H1 (cell line): ENCODE results near the gene OSBP2. TPM values are rescaled to one million over a fixed set of nuclear protein-coding genes. Genes with fewer than 3 reads are reported as not detected.

ENCODE experiments used
- CTCF ChIA-PET: fragments of 300-600 bp; sonication (Branson Sonifier 250); formaldehyde crosslinking; loops from one replicate; lab custom pipeline; 2021; ENCODE audit not compliant: partially characterized antibody; lab: Charles Lee
- POLR2A ChIA-PET: fragments of 300-600 bp; sonication (Branson Sonifier 250); formaldehyde crosslinking; loops from one replicate; lab custom pipeline; 2021; ENCODE audit warnings: inconsistent platforms; ENCODE audit not compliant: partially characterized antibody; lab: Charles Lee
- DNase-seq, 2 experiments: peaks; one replicate each; pipeline versions ENCODE4 v3.0.0 to v3.0.0-alpha.2; 2010 to 2022; ENCODE audit warnings: low spot score in 2 of 2, low read depth in 1 of 2, mixed read lengths in 1 of 2
- FAIRE-seq: peaks from 2 replicates; lab custom pipeline; 2011; peaks lifted over from hg19 to GRCh38; lab: Jason Lieb, UNC
- H2AFZ ChIP-seq: 2 replicates; pipeline ENCODE4 v1.8.1; 2012; ENCODE audit warnings: low read length, inconsistent platforms
- H2AK5ac ChIP-seq: 2 replicates; pipeline ENCODE4 v1.6.1; 2013; ENCODE audit warnings: low read depth, low read length
- H2BK120ac ChIP-seq: replicated peaks from 2 replicates; pipeline ENCODE3; 2013; ENCODE audit warnings: low read depth, low read length, inconsistent platforms
- H2BK12ac ChIP-seq: 2 replicates; pipeline ENCODE4 v1.6.1; 2013; ENCODE audit warnings: low read depth, low read length
- H2BK15ac ChIP-seq: 2 replicates; pipeline ENCODE4 v1.6.1; 2013; ENCODE audit warnings: low read length
- H2BK20ac ChIP-seq: 2 replicates; pipeline ENCODE4 v1.6.1; 2013; ENCODE audit warnings: low read length
- H2BK5ac ChIP-seq: 2 replicates; pipeline ENCODE4 v1.6.1; 2013; ENCODE audit warnings: low read depth, low read length
- H3K14ac ChIP-seq: 2 replicates; pipeline ENCODE4 v1.6.1; 2013; ENCODE audit warnings: inconsistent platforms; ENCODE audit not compliant: insufficient read length
- H3K18ac ChIP-seq: 2 replicates; pipeline ENCODE4 v1.6.1; 2013; ENCODE audit warnings: low read length; ENCODE audit errors: extremely low read depth
- H3K23ac ChIP-seq: 2 replicates; pipeline ENCODE4 v1.6.1; 2013; ENCODE audit warnings: inconsistent platforms; ENCODE audit not compliant: insufficient read length
- H3K23me2 ChIP-seq: 2 replicates; pipeline ENCODE4 v1.6.1; 2013; ENCODE audit warnings: low read depth, low read length
- H3K27ac ChIP-seq: 2 replicates; pipeline ENCODE4 v1.6.1; 2011; ENCODE audit warnings: low read depth, low read length, inconsistent platforms
- H3K27me3 ChIP-seq, 4 experiments: replicated peaks in 1 of 4; 1 replicate in 1 of 4; 2 replicates in 3 of 4; pipeline versions ENCODE4 v1.6.1 to v1.8.1; 2011 to 2013; ENCODE audit warnings: low read length in 3 of 4, mild to moderate bottlenecking in 3 of 4, inconsistent platforms in 2 of 4, mixed read lengths in 2 of 4, moderate library complexity in 1 of 4; ENCODE audit not compliant: control insufficient read depth in 3 of 4, insufficient read depth in 3 of 4; ENCODE audit errors: extremely low read depth in 1 of 4
- H3K36me3 ChIP-seq, 4 experiments: 2 replicates each; pipeline versions ENCODE4 v1.6.1 to v1.8.1; 2011 to 2013; ENCODE audit warnings: mild to moderate bottlenecking in 4 of 4, low read length in 3 of 4, moderate library complexity in 2 of 4, control low read depth in 1 of 4, inconsistent platforms in 1 of 4; ENCODE audit not compliant: insufficient read depth in 4 of 4, control insufficient read depth in 2 of 4
- H3K4ac ChIP-seq: replicated peaks from 2 replicates; pipeline ENCODE3; 2013; ENCODE audit warnings: low read length, low read depth, mixed read lengths, inconsistent platforms; ENCODE audit not compliant: insufficient read length
- H3K4me1 ChIP-seq, 4 experiments: replicated peaks in 1 of 4; 1 replicate in 1 of 4; 2 replicates in 3 of 4; pipeline versions ENCODE4 v1.6.1 to v1.8.1; 2011 to 2013; ENCODE audit warnings: low read length in 3 of 4, inconsistent platforms in 2 of 4, mixed read lengths in 1 of 4; ENCODE audit not compliant: insufficient read depth in 4 of 4, control insufficient read depth in 3 of 4
- H3K4me2 ChIP-seq, 2 experiments: 2 replicates each; pipeline versions ENCODE4 v1.6.1 to v1.8.1; 2011 to 2013; ENCODE audit warnings: low read depth in 2 of 2, low read length in 2 of 2, control low read depth in 1 of 2, inconsistent platforms in 1 of 2, mild to moderate bottlenecking in 1 of 2; ENCODE audit not compliant: insufficient read depth in 1 of 2
- H3K4me3 ChIP-seq, 4 experiments: fragments of 200-600, 300-600 bp in 1 of 4; sonication (generic), shearing (Covaris generic), sonication (Bioruptor Twin) in 1 of 4; 2 replicates each; pipeline versions ENCODE4 v1.5.1 to v1.8.1; 2011 to 2016; ENCODE audit warnings: low read length in 4 of 4, low read depth in 3 of 4, control low read depth in 2 of 4, inconsistent platforms in 2 of 4, mild to moderate bottlenecking in 2 of 4, mixed read lengths in 1 of 4, moderate library complexity in 1 of 4; ENCODE audit not compliant: insufficient read depth in 2 of 4; ENCODE audit errors: extremely low read depth in 1 of 4
- H3K56ac ChIP-seq: replicated peaks from 2 replicates; pipeline ENCODE3; 2013; ENCODE audit warnings: low read depth, mild to moderate bottlenecking, mixed read lengths, low read length, inconsistent platforms; ENCODE audit not compliant: insufficient read length
- H3K79me1 ChIP-seq: 2 replicates; pipeline ENCODE4 v1.6.1; 2013; ENCODE audit warnings: low read depth, low read length, control low read depth
- H3K79me2 ChIP-seq, 2 experiments: 2 replicates each; pipeline versions ENCODE4 v1.6.1 to v1.8.1; 2012 to 2013; ENCODE audit warnings: low read length in 2 of 2, mild to moderate bottlenecking in 2 of 2, inconsistent platforms in 1 of 2; ENCODE audit not compliant: insufficient read depth in 2 of 2, control insufficient read depth in 1 of 2
- H3K9ac ChIP-seq, 4 experiments: replicated peaks in 1 of 4; 1 replicate in 1 of 4; 2 replicates in 3 of 4; pipeline versions ENCODE4 v1.6.1 to v1.8.1; 2011 to 2013; ENCODE audit warnings: low read depth in 3 of 4, low read length in 3 of 4, control low read depth in 2 of 4, mild to moderate bottlenecking in 2 of 4, moderate library complexity in 2 of 4, inconsistent platforms in 1 of 4; ENCODE audit errors: extremely low read depth in 1 of 4
- H3K9me3 ChIP-seq, 2 experiments: 2 replicates each; pipeline versions ENCODE4 v1.6.1 to v1.8.1; 2012 to 2013; ENCODE audit warnings: mild to moderate bottlenecking in 2 of 2, moderate library complexity in 2 of 2, control low read depth in 1 of 2, inconsistent platforms in 1 of 2, low read depth in 1 of 2, low read length in 1 of 2, mixed read lengths in 1 of 2; ENCODE audit not compliant: insufficient read depth in 2 of 2
- H4K20me1 ChIP-seq, 2 experiments: replicated peaks in 1 of 2; 2 replicates each; pipeline versions ENCODE3 to v1.8.1; 2011 to 2013; ENCODE audit warnings: inconsistent platforms in 2 of 2, low read length in 2 of 2, mild to moderate bottlenecking in 1 of 2; ENCODE audit not compliant: insufficient read depth in 2 of 2, control insufficient read depth in 1 of 2
- H4K5ac ChIP-seq: 2 replicates; pipeline ENCODE4 v1.6.1; 2013; ENCODE audit warnings: low read length, low read depth, mixed read lengths, inconsistent platforms; ENCODE audit not compliant: insufficient read length
- H4K8ac ChIP-seq: 2 replicates; pipeline ENCODE4 v1.8.0; 2013; ENCODE audit warnings: mild to moderate bottlenecking, moderate library complexity, low read length, inconsistent platforms; ENCODE audit not compliant: insufficient read depth; ENCODE audit errors: extremely low read depth
- H4K91ac ChIP-seq: replicated peaks from 2 replicates; pipeline ENCODE3; 2013; ENCODE audit warnings: low read length, mixed read lengths, inconsistent platforms; ENCODE audit not compliant: insufficient read length
- EP300 ChIP-seq, 2 experiments: IDR thresholded peaks; 1 replicate in 1 of 2; 2 replicates in 1 of 2; pipeline ENCODE4 v1.6.1; 2011 to 2012; ENCODE audit warnings: low read depth in 2 of 2, low read length in 2 of 2, mild to moderate bottlenecking in 2 of 2, borderline replicate concordance in 1 of 2, inconsistent platforms in 1 of 2, moderate library complexity in 1 of 2
- NANOG ChIP-seq: IDR thresholded peaks from 2 replicates; pipeline ENCODE4 v1.6.1; 2011; ENCODE audit warnings: low read length, low read depth, mild to moderate bottlenecking, inconsistent platforms; ENCODE audit not compliant: insufficient read depth, poor library complexity, severe bottlenecking
- SUZ12 ChIP-seq: fragments of 200-600 bp; sonication (generic); IDR thresholded peaks from 2 replicates; pipeline ENCODE4 v1.6.1; 2012; ENCODE audit warnings: mild to moderate bottlenecking, inconsistent platforms, low read length, moderate library complexity, mixed read lengths
- WGBS, 2 experiments: shearing (Covaris generic) in 1 of 2; methylation state at CpG; one replicate each; pipeline versions ENCODE4 v1.1.6 to v1.1.7; 2013 to 2015; ENCODE audit warnings: low lambda C conversion rate in 2 of 2, mixed read lengths in 2 of 2, inconsistent platforms in 1 of 2, low coverage in 1 of 2, missing lambda C conversion rate in 1 of 2; ENCODE audit not compliant: insufficient replicate concordance in 2 of 2, insufficient coverage in 1 of 2, insufficient read length in 1 of 2; ENCODE audit errors: extremely low coverage in 1 of 2, missing lambda C conversion rate in 1 of 2; 5-methylcytosine and 5-hydroxymethylcytosine counted together
- polyA plus RNA-seq, 7 experiments: library from polyadenylated mRNA; depleted of rRNA in 3 of 7; stranded (reverse) in 5 of 7; unstranded in 2 of 7; fragments of >200 nt in 5 of 7; fragments of 200-250 nt in 2 of 7; gene quantifications; 1 replicate in 5 of 7; 2 replicates in 1 of 7; 4 replicates in 1 of 7; pipeline versions ENCODE4 v1.2.1 to v1.2.3, GENCODE V29; 2011 to 2013; ENCODE audit warnings: missing spikeins in 2 of 7, mixed read lengths in 2 of 7
- total RNA-seq: library from RNA; stranded (reverse); fragmentation: NEBNext Ultra II Directional; extraction: Animal tissue kit (Norgen Biotek cat#: 25700); gene quantifications from 2 replicates; pipeline ENCODE4 v1.2.1, GENCODE V29; 2021
- TF ChIP-seq, protein P1 (sequence below): IDR thresholded peaks from 2 replicates; pipeline ENCODE4 v1.6.1; 2012; ENCODE audit warnings: inconsistent platforms

The OSBP2 gene
- total and polyA plus RNA-seq, 2 of the 8 experiments (the other 6 are each of a cell fraction or from before 2014, with no cell fraction given), result 3.4 to 3.7 TPM

DNA sequence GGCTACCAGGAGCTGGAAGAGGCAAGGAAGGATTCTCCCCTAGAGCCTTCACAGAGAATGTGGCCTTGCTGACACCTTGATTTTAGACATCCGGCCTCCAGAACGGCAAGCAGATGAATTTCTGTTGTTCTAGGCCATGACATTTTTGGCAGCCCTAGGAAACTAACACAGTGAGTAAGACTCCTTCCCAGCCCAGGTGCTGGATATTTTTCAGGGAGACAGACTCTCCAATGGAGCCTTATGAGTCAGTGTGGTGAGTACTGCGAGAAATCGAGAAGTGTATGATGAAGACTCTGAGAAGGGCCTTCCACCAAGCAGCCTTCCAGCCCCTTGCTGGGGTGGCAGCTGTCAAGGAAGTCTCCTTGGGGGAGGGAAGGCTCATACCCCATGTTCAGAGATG is 114.4 kb downstream of the OSBP2 start:
- 88% methylated on average over 4 of the region's 4 CpGs; no CpG with 5 or more reads in 1 of the 2 experiments for WGBS, 2 experiments
- no peak overlapping the region for H3K9ac ChIP-seq
- H3K36me3 ChIP-seq, result no peaks in the 10 kb centered on the region
- no peak overlapping the region for H3K4ac ChIP-seq
- H3K4me3 ChIP-seq, result no peak overlapping the region
- TF ChIP-seq SUZ12, result no peak
- TF ChIP-seq NANOG, result no peak
- TF ChIP-seq, protein P1, sequence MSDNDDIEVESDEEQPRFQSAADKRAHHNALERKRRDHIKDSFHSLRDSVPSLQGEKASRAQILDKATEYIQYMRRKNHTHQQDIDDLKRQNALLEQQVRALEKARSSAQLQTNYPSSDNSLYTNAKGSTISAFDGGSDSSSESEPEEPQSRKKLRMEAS, result no peak
- TF ChIP-seq EP300 (IDR thresholded peaks at IDR 0.05; ENCODE audit: borderline replicate concordance in 1 of 2, low read depth in 2 of 2, low read length in 2 of 2), result no peak
- H3K23me2 ChIP-seq, result no peaks in the 10 kb centered on the region
- H3K79me1 ChIP-seq, result no peaks in the 10 kb centered on the region
- ChIA-PET POLR2A (interaction anchor here (0.9 kb wide), 1 partner anchor 12 kb away, joined by 3 read pairs; no protein-coding TSS in a partner anchor), CTCF (interaction anchor here (0.7 to 1.2 kb wide), 4 partner anchors 11 to 58 kb away, joined by 3 to 4 read pairs (median 3); no protein-coding TSS in a partner anchor)
- H2BK12ac ChIP-seq, result no peak overlapping the region
- no peak overlapping the region for H2BK5ac ChIP-seq
- no peak overlapping the region for H2BK20ac ChIP-seq
- no peak overlapping the region for H3K18ac ChIP-seq
- H2BK120ac ChIP-seq, result no peak overlapping the region
- H3K9me3 ChIP-seq, result no peaks in the 10 kb centered on the region
- no peaks in the 10 kb centered on the region for H4K20me1 ChIP-seq
- no peak overlapping the region for H2AK5ac ChIP-seq
- no peak overlapping the region for H4K8ac ChIP-seq
- H3K27ac ChIP-seq, result no peak overlapping the region
- no peak overlapping the region for H3K23ac ChIP-seq
- no peak overlapping the region for H3K14ac ChIP-seq
- H3K27me3 ChIP-seq, result 0 out of 7 replicates have a peak, but pooled peaks cover 0 to 4% (median 0%) of the 10 kb centered on the region in 4 experiments
- no peaks in the 10 kb centered on the region for H3K79me2 ChIP-seq
- H2BK15ac ChIP-seq, result no peak overlapping the region
- peaks cover 4 to 13% (median 7%) of the 10 kb centered on the region in 4 experiments; a peak in 6 of 7 replicates for H3K4me1 ChIP-seq
- no peak overlapping the region for H2AFZ ChIP-seq
- DNase-seq (no peak), FAIRE-seq (no peak)
- no peak overlapping the region for H3K4me2 ChIP-seq
- no peak overlapping the region for H4K91ac ChIP-seq
- H3K56ac ChIP-seq, result no peak overlapping the region
- H4K5ac ChIP-seq, result no peak overlapping the region
